KOPT-K1 (cell line): ENCODE measurements around the gene NR3C1.

Experiments
- H3K27ac ChIP-seq: fragments of 200-600 bp; sonication (generic); 2 replicates; pipeline ENCODE4 v1.5.1; 2016; ENCODE audit warnings: antibody characterized with exemption, mild to moderate bottlenecking, low read depth, low read length; ENCODE audit not compliant: poor library complexity, severe bottlenecking
- H3K36me3 ChIP-seq: fragments of 200-600 bp; sonication (generic); 2 replicates; pipeline ENCODE4 v1.5.1; 2017; ENCODE audit warnings: antibody characterized with exemption, mild to moderate bottlenecking, low read length, moderate library complexity; ENCODE audit not compliant: insufficient read depth
- H3K9me3 ChIP-seq: fragments of 200-600 bp; sonication (generic); 2 replicates; pipeline ENCODE4 v1.5.1; 2017; ENCODE audit warnings: antibody characterized with exemption, low read length, mild to moderate bottlenecking; ENCODE audit not compliant: insufficient read depth, poor library complexity, severe bottlenecking

Gene NR3C1

GRCh38 chr5:143396353-143396940 lies 7.0 kb downstream of the NR3C1 start:
- Histone ChIP-seq H3K9me3 (no peaks in the 10 kb centered on the region), H3K36me3 (peaks cover 25% of the 10 kb centered on the region), H3K27ac (no peak overlapping the region)

- Histone ChIP-seq H3K36me3 (peaks cover 25% of the 10 kb centered on the region), H3K27ac (no peak overlapping the region), H3K9me3 (no peaks in the 10 kb centered on the region)
Measured at GRCh38 chr5:143395638-143396352, 7.7 kb downstream of the NR3C1 start.

GRCh38 chr5:143393524-143393923 lies 10.0 kb downstream of the NR3C1 start:
- H3K36me3 ChIP-seq = peaks cover 11% of the 10 kb centered on the region
- H3K27ac ChIP-seq = no peak overlapping the region
- H3K9me3 ChIP-seq = no peaks in the 10 kb centered on the region

- Histone ChIP-seq H3K9me3 (peaks cover 12% of the 10 kb centered on the region), H3K27ac (no peak overlapping the region), H3K36me3 (peaks cover 17% of the 10 kb centered on the region)
Measured at GRCh38 chr5:143390941-143391340, 12.5 kb downstream of the NR3C1 start.

- Histone ChIP-seq H3K36me3 (peaks cover 24% of the 10 kb centered on the region), H3K9me3 (peaks cover 19% of the 10 kb centered on the region), H3K27ac (no peak overlapping the region)
Measured at GRCh38 chr5:143390258-143390657, 13.2 kb downstream of the NR3C1 start.

- Histone ChIP-seq H3K9me3 (peaks cover 50% of the 10 kb centered on the region), H3K36me3 (peaks cover 53% of the 10 kb centered on the region), H3K27ac (no peak overlapping the region)
Measured at GRCh38 chr5:143386725-143387124, 16.8 kb downstream of the NR3C1 start.

- peaks cover 54% of the 10 kb centered on the region for H3K9me3 ChIP-seq
- peaks cover 53% of the 10 kb centered on the region for H3K36me3 ChIP-seq
- H3K27ac ChIP-seq = no peak overlapping the region
Measured at GRCh38 chr5:143384865-143385657, 18.4 kb downstream of the NR3C1 start.

GRCh38 chr5:143383988-143384387 lies 19.5 kb downstream of the NR3C1 start:
- H3K9me3 ChIP-seq = peaks cover 54% of the 10 kb centered on the region
- H3K27ac ChIP-seq = no peak overlapping the region
- peaks cover 50% of the 10 kb centered on the region for H3K36me3 ChIP-seq

- peaks cover 23% of the 10 kb centered on the region for H3K36me3 ChIP-seq
- H3K27ac ChIP-seq = no peak overlapping the region
- peaks cover 28% of the 10 kb centered on the region for H3K9me3 ChIP-seq
Measured at GRCh38 chr5:143379606-143380005, 23.9 kb downstream of the NR3C1 start.

- Histone ChIP-seq H3K27ac (no peak overlapping the region), H3K36me3 (no peaks in the 10 kb centered on the region), H3K9me3 (peaks cover 5% of the 10 kb centered on the region)
Measured at GRCh38 chr5:143376911-143377813, 26.3 kb downstream of the NR3C1 start.

- H3K9me3 ChIP-seq = no peaks in the 10 kb centered on the region
- H3K27ac ChIP-seq = no peak overlapping the region
- H3K36me3 ChIP-seq = no peaks in the 10 kb centered on the region
Measured at GRCh38 chr5:143376195-143376779, 27.2 kb downstream of the NR3C1 start.

GRCh38 chr5:143374496-143375217 lies 28.8 kb downstream of the NR3C1 start:
- no peak overlapping the region for H3K27ac ChIP-seq
- H3K36me3 ChIP-seq = no peaks in the 10 kb centered on the region

GRCh38 chr5:143373076-143373475 lies 30.4 kb downstream of the NR3C1 start:
- Histone ChIP-seq H3K9me3 (no peaks in the 10 kb centered on the region), H3K36me3 (peaks cover 8% of the 10 kb centered on the region; the same call in 1 of the 2 replicates), H3K27ac (no peak overlapping the region)

More at GRCh38 chr5:143374496-143375217, 28.8 kb downstream of the NR3C1 start:
- H3K9me3 ChIP-seq = no peaks in the 10 kb centered on the region
